IMR-90 (cell line): ENCODE results near the gene GAPVD1. TPM values are rescaled to one million over a fixed set of nuclear protein-coding genes. Genes with fewer than 3 reads are reported as not detected.

Experiments
- ATAC-seq: fragments of 200-7000 bp; cut with Tn5 transposase; 2 replicates; pipeline ENCODE4 v1.9.1; 2020; ENCODE audit warnings: low read depth, mild to moderate bottlenecking, moderate library complexity
- BruUV-seq: library from RNA; stranded (reverse); fragments of 400-500 nt; replicated peaks from 2 replicates; lab custom pipeline; 2021; lab: Mats Ljungman, UMichigan
- CTCF ChIA-PET: fragments of 300-600 bp; formaldehyde crosslinking; extraction: SDS; loops from one replicate; lab custom pipeline; 2021; ENCODE audit warnings: antibody characterized with exemption; lab: Yijun Ruan, JAX
- POLR2A ChIA-PET: fragments of 300-600 bp; sonication (Branson Sonifier 250); formaldehyde crosslinking; loops from one replicate; lab custom pipeline; 2022; ENCODE audit warnings: antibody characterized with exemption; ENCODE audit not compliant: unreplicated experiment; lab: Charles Lee
- DNase-seq: peaks from one replicate; pipeline ENCODE4 v3.0.0; 2013
- H2AFZ ChIP-seq: replicated peaks from 2 replicates; pipeline ENCODE3; 2013; ENCODE audit warnings: low read length, mild to moderate bottlenecking; ENCODE audit not compliant: poor library complexity
- H2AK5ac ChIP-seq: 2 replicates; pipeline ENCODE4 v1.6.1; 2013; ENCODE audit warnings: low read depth, low read length, inconsistent platforms
- H2AK9ac ChIP-seq: replicated peaks from 2 replicates; pipeline ENCODE3; 2013; ENCODE audit warnings: mild to moderate bottlenecking, low read depth, low read length, moderate library complexity; ENCODE audit not compliant: poor library complexity
- H2BK120ac ChIP-seq: 2 replicates; pipeline ENCODE4 v1.6.1; 2013; ENCODE audit warnings: low read depth, low read length, inconsistent platforms
- H2BK15ac ChIP-seq: 3 replicates; pipeline ENCODE4 v1.6.1; 2013; ENCODE audit warnings: low read depth, low read length, inconsistent platforms
- H2BK20ac ChIP-seq: 2 replicates; pipeline ENCODE4 v1.6.1; 2013; ENCODE audit warnings: low read depth, mild to moderate bottlenecking, inconsistent platforms, low read length, moderate library complexity
- H2BK5ac ChIP-seq: 2 replicates; pipeline ENCODE4 v1.6.1; 2013; ENCODE audit warnings: mild to moderate bottlenecking, low read depth, low read length, inconsistent platforms; ENCODE audit not compliant: poor library complexity, severe bottlenecking
- H3K14ac ChIP-seq: replicated peaks from 2 replicates; pipeline ENCODE4 v1.6.1; 2013; ENCODE audit warnings: low read depth, low read length, inconsistent platforms
- H3K18ac ChIP-seq: 2 replicates; pipeline ENCODE4 v1.6.1; 2013; ENCODE audit warnings: low read depth, low read length, control low read depth
- H3K23ac ChIP-seq: 2 replicates; pipeline ENCODE4 v1.6.1; 2013; ENCODE audit warnings: low read depth, low read length, inconsistent platforms
- H3K27ac ChIP-seq: 2 replicates; pipeline ENCODE4 v1.5.1; 2013; ENCODE audit warnings: mild to moderate bottlenecking, control low read depth, low read length; ENCODE audit not compliant: insufficient read depth
- H3K27me3 ChIP-seq: 2 replicates; pipeline ENCODE4 v1.6.1; 2013; ENCODE audit warnings: low read length; ENCODE audit not compliant: control insufficient read depth, insufficient read depth
- H3K36me3 ChIP-seq: 2 replicates; pipeline ENCODE4 v1.6.1; 2013; ENCODE audit warnings: low read length, mixed read lengths; ENCODE audit not compliant: control insufficient read depth, insufficient read depth
- H3K4ac ChIP-seq: 2 replicates; pipeline ENCODE4 v1.6.1; 2013; ENCODE audit warnings: low read depth, low read length, inconsistent platforms
- H3K4me1 ChIP-seq: 2 replicates; pipeline ENCODE4 v1.6.1; 2013; ENCODE audit warnings: low read length, mixed read lengths; ENCODE audit not compliant: control insufficient read depth, insufficient read depth
- H3K4me2 ChIP-seq: 2 replicates; pipeline ENCODE4 v1.6.1; 2013; ENCODE audit warnings: low read depth, mild to moderate bottlenecking, control low read depth, low read length, moderate library complexity
- H3K4me3 ChIP-seq: 2 replicates; pipeline ENCODE4 v1.5.1; 2013; ENCODE audit warnings: low read depth, mild to moderate bottlenecking, control low read depth, low read length, moderate library complexity; ENCODE audit not compliant: insufficient read depth
- H3K56ac ChIP-seq: 2 replicates; pipeline ENCODE4 v1.6.1; 2013; ENCODE audit warnings: low read length, inconsistent platforms; ENCODE audit not compliant: insufficient read depth; ENCODE audit errors: extremely low read depth
- H3K79me1 ChIP-seq, 2 experiments: 2 replicates each; pipeline ENCODE4 v1.6.1; 2013; ENCODE audit warnings: low read length in 2 of 2, inconsistent platforms in 1 of 2, low read depth in 1 of 2
- H3K9ac ChIP-seq: 2 replicates; pipeline ENCODE4 v1.6.1; 2013; ENCODE audit warnings: low read depth, low read length, control low read depth
- H3K9me1 ChIP-seq: 2 replicates; pipeline ENCODE4 v1.6.1; 2013; ENCODE audit warnings: low read length, inconsistent platforms; ENCODE audit not compliant: insufficient read depth
- H3K9me3 ChIP-seq: 2 replicates; pipeline ENCODE4 v1.6.1; 2013; ENCODE audit warnings: low read length; ENCODE audit not compliant: control insufficient read depth, insufficient read depth
- H4K20me1 ChIP-seq: 2 replicates; pipeline ENCODE4 v1.6.1; 2013; ENCODE audit warnings: low read length, inconsistent platforms; ENCODE audit not compliant: insufficient read depth
- H4K5ac ChIP-seq: 2 replicates; pipeline ENCODE4 v1.6.1; 2013; ENCODE audit warnings: mild to moderate bottlenecking, low read depth, low read length, control low read depth
- H4K8ac ChIP-seq, 2 experiments: 2 replicates each; pipeline ENCODE4 v1.6.1; 2013; ENCODE audit warnings: low read depth in 2 of 2, low read length in 2 of 2, control low read depth in 1 of 2, inconsistent platforms in 1 of 2
- H4K91ac ChIP-seq: 2 replicates; pipeline ENCODE4 v1.6.1; 2013; ENCODE audit warnings: low read depth, low read length, inconsistent platforms; ENCODE audit not compliant: insufficient read depth
- BHLHE40 ChIP-seq: fragments of 150-350 bp; IDR thresholded peaks from 2 replicates; pipeline ENCODE4 v1.6.1; 2016; ENCODE audit warnings: mild to moderate bottlenecking, low read depth, low read length
- CEBPB ChIP-seq: IDR thresholded peaks from 2 replicates; pipeline ENCODE4 v1.6.1; 2012; ENCODE audit warnings: low read depth, low read length, improper control_type of control experiment
- CHD1 ChIP-seq: IDR thresholded peaks from 2 replicates; pipeline ENCODE4 v1.6.1; 2012; ENCODE audit warnings: low read depth, low read length, improper control_type of control experiment
- FOS ChIP-seq: fragments of 150-350 bp; IDR thresholded peaks from 2 replicates; pipeline ENCODE4 v1.6.1; 2016; ENCODE audit warnings: low read depth, low read length
- MAFK ChIP-seq: IDR thresholded peaks from 2 replicates; pipeline ENCODE4 v1.6.1; 2012; ENCODE audit warnings: low read depth, low read length, improper control_type of control experiment
- MAZ ChIP-seq: IDR thresholded peaks from 2 replicates; pipeline ENCODE4 v1.6.1; 2012; ENCODE audit warnings: low read depth, mild to moderate bottlenecking, low read length, improper control_type of control experiment, moderate library complexity, borderline replicate concordance
- POLR2A ChIP-seq: IDR thresholded peaks from 2 replicates; pipeline ENCODE4 v1.6.1; 2012; ENCODE audit warnings: mild to moderate bottlenecking, low read depth, low read length
- SMC3 ChIP-seq: fragments of 150-350 bp; IDR thresholded peaks from 2 replicates; pipeline ENCODE4 v1.6.1; 2016; ENCODE audit warnings: low read depth, mild to moderate bottlenecking, antibody characterized with exemption, low read length, moderate library complexity
- dilution Hi-C: fragments of 300-500 bp; cut with HindIII; formaldehyde crosslinking; loops from one replicate; pipeline ENCODE4 v1.14.3; 2018; ENCODE audit warnings: low sequenced_read_pairs; ENCODE audit not compliant: unreplicated experiment
- in situ Hi-C: fragments of 300-500 bp; cut with MboI; formaldehyde crosslinking; loops from 3 replicates; pipeline ENCODE4 v1.14.3; 2019; ENCODE audit warnings: low sequenced_read_pairs, inconsistent platforms, mixed read lengths
- intact Hi-C: fragments of 100-400 bp; cut with micrococcal nuclease; formaldehyde crosslinking; loops from 2 replicates; pipeline ENCODE4 v1.10.0; 2022
- polyA plus RNA-seq, 3 experiments: library from polyadenylated mRNA; depleted of rRNA; stranded (reverse); fragments of >200 nt; gene quantifications; 2 replicates each; pipeline ENCODE4 v1.2.3, GENCODE V29; 2012; ENCODE audit warnings: low replicate concordance in 1 of 3
- total RNA-seq: library from RNA; depleted of rRNA; stranded (reverse); fragments of >200 nt; gene quantifications from 2 replicates; pipeline ENCODE4 v1.2.3, GENCODE V29; 2012
- TF ChIP-seq, protein P1 (sequence below): conservative IDR thresholded peaks from 2 replicates; pipeline ENCODE4 v1.5.1; 2012; ENCODE audit warnings: mild to moderate bottlenecking, low read depth, low read length, improper control_type of control experiment
- TF ChIP-seq, protein P2 (sequence below): fragments of 150-350 bp; IDR thresholded peaks from 2 replicates; pipeline ENCODE4 v1.6.1; 2016; ENCODE audit warnings: low read depth, mild to moderate bottlenecking, low read length, moderate library complexity, borderline replicate concordance

Gene GAPVD1
- total and polyA plus RNA-seq, 2 of the 4 experiments (the other 2 are of a cell fraction): 13.8 to 50.9 TPM

GRCh38 chr9:125254231-125254630 is 7.4 kb upstream of the GAPVD1 start:
- H3K9me3 ChIP-seq: no peaks in the 10 kb centered on the region
- no peak overlapping the region for H3K4me3 ChIP-seq
- H4K5ac ChIP-seq: no peak overlapping the region
- DNase-seq (no peak), ATAC-seq (no peak)
- H3K27me3 ChIP-seq: no peaks in the 10 kb centered on the region
- H3K4me1 ChIP-seq: no peaks in the 10 kb centered on the region
- H2BK20ac ChIP-seq: no peak overlapping the region
- no peak overlapping the region for H3K18ac ChIP-seq
- no peak overlapping the region for H2BK15ac ChIP-seq
- H3K23ac ChIP-seq: no peak overlapping the region
- intact Hi-C loops: no loop called here
- no peaks in the 10 kb centered on the region for H3K79me1 ChIP-seq
- dilution Hi-C loops: no loop called here
- no peak overlapping the region for H3K56ac ChIP-seq
- H3K9me1 ChIP-seq: no peaks in the 10 kb centered on the region
- BruUV-seq: no TSS peak
- no peak overlapping the region for H4K91ac ChIP-seq
- H2AK9ac ChIP-seq: no peak overlapping the region
- in situ Hi-C loops: no loop called here
- no peak overlapping the region for H3K14ac ChIP-seq
- no peak overlapping the region for H3K27ac ChIP-seq
- H2AK5ac ChIP-seq: no peak overlapping the region
- no peak overlapping the region for H3K4me2 ChIP-seq
- CTCF ChIA-PET: interaction anchor here (0.7 kb wide), 1 partner anchor 15 kb away, joined by 4 read pairs; no protein-coding TSS in a partner anchor
- TF ChIP-seq CEBPB (no peak), CHD1 (no peak), MAZ (no peak), FOS (no peak), POLR2A (no peak), SMC3 (no peak), BHLHE40 (no peak), MAFK (no peak)
- TF ChIP-seq, protein P1, sequence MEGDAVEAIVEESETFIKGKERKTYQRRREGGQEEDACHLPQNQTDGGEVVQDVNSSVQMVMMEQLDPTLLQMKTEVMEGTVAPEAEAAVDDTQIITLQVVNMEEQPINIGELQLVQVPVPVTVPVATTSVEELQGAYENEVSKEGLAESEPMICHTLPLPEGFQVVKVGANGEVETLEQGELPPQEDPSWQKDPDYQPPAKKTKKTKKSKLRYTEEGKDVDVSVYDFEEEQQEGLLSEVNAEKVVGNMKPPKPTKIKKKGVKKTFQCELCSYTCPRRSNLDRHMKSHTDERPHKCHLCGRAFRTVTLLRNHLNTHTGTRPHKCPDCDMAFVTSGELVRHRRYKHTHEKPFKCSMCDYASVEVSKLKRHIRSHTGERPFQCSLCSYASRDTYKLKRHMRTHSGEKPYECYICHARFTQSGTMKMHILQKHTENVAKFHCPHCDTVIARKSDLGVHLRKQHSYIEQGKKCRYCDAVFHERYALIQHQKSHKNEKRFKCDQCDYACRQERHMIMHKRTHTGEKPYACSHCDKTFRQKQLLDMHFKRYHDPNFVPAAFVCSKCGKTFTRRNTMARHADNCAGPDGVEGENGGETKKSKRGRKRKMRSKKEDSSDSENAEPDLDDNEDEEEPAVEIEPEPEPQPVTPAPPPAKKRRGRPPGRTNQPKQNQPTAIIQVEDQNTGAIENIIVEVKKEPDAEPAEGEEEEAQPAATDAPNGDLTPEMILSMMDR: no peak
- TF ChIP-seq, protein P2, sequence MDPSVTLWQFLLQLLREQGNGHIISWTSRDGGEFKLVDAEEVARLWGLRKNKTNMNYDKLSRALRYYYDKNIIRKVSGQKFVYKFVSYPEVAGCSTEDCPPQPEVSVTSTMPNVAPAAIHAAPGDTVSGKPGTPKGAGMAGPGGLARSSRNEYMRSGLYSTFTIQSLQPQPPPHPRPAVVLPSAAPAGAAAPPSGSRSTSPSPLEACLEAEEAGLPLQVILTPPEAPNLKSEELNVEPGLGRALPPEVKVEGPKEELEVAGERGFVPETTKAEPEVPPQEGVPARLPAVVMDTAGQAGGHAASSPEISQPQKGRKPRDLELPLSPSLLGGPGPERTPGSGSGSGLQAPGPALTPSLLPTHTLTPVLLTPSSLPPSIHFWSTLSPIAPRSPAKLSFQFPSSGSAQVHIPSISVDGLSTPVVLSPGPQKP: no peak
- H4K20me1 ChIP-seq: no peaks in the 10 kb centered on the region
- H2BK120ac ChIP-seq: no peak overlapping the region
- H3K9ac ChIP-seq: no peak overlapping the region
- H3K4ac ChIP-seq: no peak overlapping the region
- H3K36me3 ChIP-seq: no peaks in the 10 kb centered on the region
- no peak overlapping the region for H2AFZ ChIP-seq
- POLR2A ChIA-PET: interaction anchor here (1.2 kb wide), 1 partner anchor 13 kb away, joined by 5 read pairs; the partner anchor contains the start of gene HSPA5
- no peak overlapping the region for H4K8ac ChIP-seq
- H2BK5ac ChIP-seq: no peak overlapping the region
